Astrocyte of the cerebellum (primary cell): ENCODE measurements around the gene RIT1.

Experiments
- DNase-seq: peaks from one replicate; pipeline ENCODE4 v3.0.0-alpha.2; 2011; ENCODE audit warnings: low read depth
- H3K4me3 ChIP-seq: 2 replicates; pipeline ENCODE4 v1.5.1; 2011; ENCODE audit warnings: mild to moderate bottlenecking, low read depth, low read length, moderate library complexity
- in situ Hi-C: cut with HindIII; loops from 2 replicates; pipeline ENCODE4 v1.10.0; 2017; ENCODE audit warnings: low sequenced_read_pairs
- TF ChIP-seq, protein P1 (sequence below): IDR thresholded peaks from 2 replicates; pipeline ENCODE4 v1.5.1; 2012; ENCODE audit warnings: low read length, low read depth, moderate library complexity, mild to moderate bottlenecking; ENCODE audit errors: missing control alignments

The RIT1 gene

DNA sequence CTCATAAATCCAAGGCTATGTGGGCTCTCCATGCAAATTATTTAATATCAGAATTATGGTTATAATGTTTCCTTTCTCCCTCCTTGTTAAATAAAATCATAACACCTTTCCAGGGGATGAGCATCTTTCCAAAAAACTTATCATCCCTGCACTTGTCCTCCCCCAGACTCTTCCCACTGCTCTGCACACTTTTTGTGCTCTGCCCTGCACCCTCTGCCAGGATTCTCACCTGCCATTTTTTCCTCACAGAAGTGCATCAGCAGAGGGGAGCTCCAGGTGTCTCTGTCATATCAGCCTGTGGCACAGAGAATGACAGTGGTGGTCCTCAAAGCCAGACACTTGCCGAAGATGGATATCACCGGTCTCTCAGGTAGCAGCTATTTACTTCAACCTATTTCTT is 30.9 kb downstream of the RIT1 start:
- in situ Hi-C loops: no loop called here
- TF ChIP-seq, protein P1, sequence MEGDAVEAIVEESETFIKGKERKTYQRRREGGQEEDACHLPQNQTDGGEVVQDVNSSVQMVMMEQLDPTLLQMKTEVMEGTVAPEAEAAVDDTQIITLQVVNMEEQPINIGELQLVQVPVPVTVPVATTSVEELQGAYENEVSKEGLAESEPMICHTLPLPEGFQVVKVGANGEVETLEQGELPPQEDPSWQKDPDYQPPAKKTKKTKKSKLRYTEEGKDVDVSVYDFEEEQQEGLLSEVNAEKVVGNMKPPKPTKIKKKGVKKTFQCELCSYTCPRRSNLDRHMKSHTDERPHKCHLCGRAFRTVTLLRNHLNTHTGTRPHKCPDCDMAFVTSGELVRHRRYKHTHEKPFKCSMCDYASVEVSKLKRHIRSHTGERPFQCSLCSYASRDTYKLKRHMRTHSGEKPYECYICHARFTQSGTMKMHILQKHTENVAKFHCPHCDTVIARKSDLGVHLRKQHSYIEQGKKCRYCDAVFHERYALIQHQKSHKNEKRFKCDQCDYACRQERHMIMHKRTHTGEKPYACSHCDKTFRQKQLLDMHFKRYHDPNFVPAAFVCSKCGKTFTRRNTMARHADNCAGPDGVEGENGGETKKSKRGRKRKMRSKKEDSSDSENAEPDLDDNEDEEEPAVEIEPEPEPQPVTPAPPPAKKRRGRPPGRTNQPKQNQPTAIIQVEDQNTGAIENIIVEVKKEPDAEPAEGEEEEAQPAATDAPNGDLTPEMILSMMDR: no peak
- H3K4me3 ChIP-seq: no peak overlapping the region
- DNase-seq: no peak

DNA sequence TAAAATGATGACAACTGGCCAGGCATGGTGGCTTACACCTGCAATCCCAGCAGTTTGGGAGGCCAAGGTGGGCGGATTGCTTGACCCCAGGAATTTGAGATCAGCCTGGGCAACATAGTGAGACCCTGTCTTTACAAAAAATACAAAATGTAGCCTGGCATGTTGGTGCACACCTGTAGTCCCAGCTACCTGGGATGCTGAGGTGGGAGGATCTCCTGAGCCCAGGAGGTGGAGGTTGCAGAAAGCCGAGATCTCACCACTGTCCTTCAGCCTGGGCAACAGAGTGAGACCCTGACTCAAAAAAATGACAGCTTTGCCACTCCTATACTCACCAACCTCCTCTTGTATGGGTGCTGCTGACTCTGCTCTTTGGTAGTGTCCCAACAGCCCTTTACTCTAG is 33.2 kb downstream of the RIT1 start:
- DNase-seq: no peak
- in situ Hi-C loops: no loop called here
- no peak overlapping the region for H3K4me3 ChIP-seq
- TF ChIP-seq, protein P1: no peak

DNA sequence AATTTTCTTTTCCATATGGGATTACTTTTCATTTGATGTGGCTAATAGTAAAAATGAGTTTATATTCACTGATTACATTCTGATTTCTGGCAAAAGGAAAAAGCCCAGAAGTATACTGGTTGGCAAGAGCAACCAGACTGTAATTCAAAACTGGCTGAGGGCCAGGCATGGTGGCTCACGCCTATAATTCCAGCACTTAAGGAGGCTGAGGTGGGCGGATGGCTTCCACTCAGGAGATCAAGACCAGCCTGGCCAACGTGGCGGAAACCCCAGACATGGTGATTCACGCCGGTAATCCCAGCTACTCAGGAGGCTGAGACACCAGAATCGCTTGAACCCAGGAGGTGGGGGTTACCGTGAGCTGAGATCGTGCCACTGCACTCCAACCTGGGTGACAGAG is 37.3 kb downstream of the RIT1 start:
- in situ Hi-C loops: no loop called here
- H3K4me3 ChIP-seq: no peak overlapping the region
- peak; percentile 54 for DNase-seq
- TF ChIP-seq, protein P1: no peak

DNA sequence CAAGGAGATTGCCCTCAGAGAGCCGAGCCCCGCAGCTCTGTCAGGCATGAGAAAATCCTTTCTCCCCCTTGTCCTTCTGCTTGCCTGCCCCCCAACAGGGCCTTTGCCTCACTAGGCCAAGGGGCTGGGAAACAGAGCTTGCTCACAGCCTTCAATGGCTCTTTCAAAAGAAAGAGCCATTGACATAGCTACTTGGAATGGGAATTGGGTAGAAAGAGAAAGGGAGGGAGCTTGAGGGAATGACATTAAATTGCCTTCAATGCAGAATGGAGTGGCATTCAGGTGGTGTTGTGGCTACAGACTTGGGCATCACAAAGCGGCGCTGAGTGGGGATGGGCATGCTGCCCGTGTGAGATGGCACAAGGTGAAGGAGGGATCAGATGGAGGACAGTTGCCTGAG is 38.6 kb downstream of the RIT1 start:
- DNase-seq: no peak
- in situ Hi-C loops: no loop called here
- TF ChIP-seq, protein P1: no peak
- H3K4me3 ChIP-seq: no peak overlapping the region

DNA sequence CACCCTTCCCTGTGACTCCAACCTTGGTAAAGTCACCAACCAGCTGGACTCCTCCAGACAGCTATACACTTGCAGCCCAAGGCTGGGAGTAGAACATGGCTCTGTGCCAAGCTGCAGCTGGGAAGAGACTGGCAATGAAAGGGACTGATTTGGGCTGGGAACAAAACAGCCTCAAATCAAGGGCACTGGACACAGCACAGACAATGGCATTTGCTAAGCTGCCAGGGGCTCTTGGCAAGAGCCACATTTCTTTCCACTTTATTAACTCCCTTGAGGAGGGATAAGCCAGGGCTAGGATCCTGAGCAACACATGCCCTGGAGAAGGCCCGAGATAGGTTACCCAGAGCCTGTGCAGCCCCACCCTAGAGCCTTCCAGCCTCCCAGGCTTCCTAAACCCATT is 39.8 kb downstream of the RIT1 start:
- H3K4me3 ChIP-seq: no peak overlapping the region
- TF ChIP-seq, protein P1: no peak
- no peak for DNase-seq
- in situ Hi-C loops: no loop called here

DNA sequence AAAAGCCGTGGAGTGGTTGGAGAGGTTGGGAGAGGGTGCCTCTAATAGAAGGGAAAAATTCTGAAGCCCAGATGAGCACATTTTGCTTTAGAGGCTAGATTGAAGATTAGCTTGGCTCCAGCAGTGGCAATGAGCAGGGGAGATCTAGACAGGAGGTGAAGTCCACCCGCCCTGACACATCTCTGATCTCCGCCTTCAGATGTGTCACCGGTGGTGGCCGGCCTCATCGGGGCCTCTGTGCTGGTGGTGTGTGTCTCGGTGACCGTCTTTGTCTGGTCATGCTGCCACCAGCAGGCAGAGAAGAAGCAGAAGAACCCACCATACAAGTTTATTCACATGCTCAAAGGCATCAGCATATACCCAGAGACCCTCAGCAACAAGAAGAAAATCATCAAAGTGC is 43.4 kb downstream of the RIT1 start:
- DNase-seq: no peak
- TF ChIP-seq, protein P1: no peak
- in situ Hi-C loops: no loop called here
- H3K4me3 ChIP-seq: no peak overlapping the region

DNA sequence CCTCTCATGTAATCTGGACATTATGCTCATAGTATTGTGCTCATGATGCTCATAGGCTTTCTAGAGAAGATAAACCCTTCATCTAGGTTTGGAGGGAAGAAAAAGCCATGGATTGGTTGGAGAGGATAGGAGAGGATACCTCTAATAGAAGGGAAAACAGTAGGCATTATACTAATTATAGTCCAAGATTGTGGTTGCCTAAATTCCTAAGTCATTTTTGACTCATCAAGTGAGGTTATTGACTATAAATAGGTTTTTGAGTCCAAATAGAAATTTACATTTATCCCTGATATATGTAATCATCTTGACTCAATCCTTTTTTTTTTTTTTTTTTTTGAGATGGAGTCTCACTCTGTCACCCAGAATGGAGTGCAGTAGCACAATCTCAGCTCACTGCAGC is 46.8 kb downstream of the RIT1 start:
- in situ Hi-C loops: no loop called here
- TF ChIP-seq, protein P1: no peak
- no peak overlapping the region for H3K4me3 ChIP-seq
- DNase-seq: no peak
